Endothelial cell of umbilical vein (primary cell): Measurements from ENCODE around the gene SMARCD3.

Source experiments
- CTCF ChIP-seq, 2 donors: IDR thresholded peaks; 1 replicate in 1 of 2; 2 replicates in 1 of 2; pipeline ENCODE4 v1.5.1; 2011; ENCODE audit warnings: low read length in 2 of 2, mild to moderate bottlenecking in 2 of 2, moderate library complexity in 2 of 2, control low read depth in 1 of 2, inconsistent platforms in 1 of 2, low read depth in 1 of 2; ENCODE audit not compliant: insufficient read depth in 1 of 2; ENCODE audit errors: extremely low read depth in 1 of 2
- EZH2 ChIP-seq: IDR thresholded peaks from 2 replicates; pipeline ENCODE4 v1.6.1; 2012; ENCODE audit warnings: borderline replicate concordance, low read depth, mild to moderate bottlenecking, moderate library complexity, low read length, inconsistent platforms; ENCODE audit not compliant: severe bottlenecking
- GATA2 ChIP-seq: IDR thresholded peaks from 2 replicates; pipeline ENCODE4 v1.7.0; 2011; ENCODE audit warnings: low read depth, mild to moderate bottlenecking, moderate library complexity, mixed read lengths, low read length; ENCODE audit not compliant: insufficient read length, insufficient read depth
- POLR2A ChIP-seq: IDR thresholded peaks from 2 replicates; pipeline ENCODE4 v1.6.1; 2012; ENCODE audit warnings: low read depth, mild to moderate bottlenecking, control low read depth, low read length
- POLR2AphosphoS5 ChIP-seq: IDR thresholded peaks from 2 replicates; pipeline ENCODE4 v1.6.1; 2012; ENCODE audit warnings: low read depth, mild to moderate bottlenecking, control low read depth, low read length, moderate library complexity; ENCODE audit not compliant: insufficient read depth
- TF ChIP-seq, protein P1 (sequence below): IDR thresholded peaks from 2 replicates; pipeline ENCODE4 v1.6.1; 2011; ENCODE audit not compliant: insufficient read depth, insufficient read length

DNA sequence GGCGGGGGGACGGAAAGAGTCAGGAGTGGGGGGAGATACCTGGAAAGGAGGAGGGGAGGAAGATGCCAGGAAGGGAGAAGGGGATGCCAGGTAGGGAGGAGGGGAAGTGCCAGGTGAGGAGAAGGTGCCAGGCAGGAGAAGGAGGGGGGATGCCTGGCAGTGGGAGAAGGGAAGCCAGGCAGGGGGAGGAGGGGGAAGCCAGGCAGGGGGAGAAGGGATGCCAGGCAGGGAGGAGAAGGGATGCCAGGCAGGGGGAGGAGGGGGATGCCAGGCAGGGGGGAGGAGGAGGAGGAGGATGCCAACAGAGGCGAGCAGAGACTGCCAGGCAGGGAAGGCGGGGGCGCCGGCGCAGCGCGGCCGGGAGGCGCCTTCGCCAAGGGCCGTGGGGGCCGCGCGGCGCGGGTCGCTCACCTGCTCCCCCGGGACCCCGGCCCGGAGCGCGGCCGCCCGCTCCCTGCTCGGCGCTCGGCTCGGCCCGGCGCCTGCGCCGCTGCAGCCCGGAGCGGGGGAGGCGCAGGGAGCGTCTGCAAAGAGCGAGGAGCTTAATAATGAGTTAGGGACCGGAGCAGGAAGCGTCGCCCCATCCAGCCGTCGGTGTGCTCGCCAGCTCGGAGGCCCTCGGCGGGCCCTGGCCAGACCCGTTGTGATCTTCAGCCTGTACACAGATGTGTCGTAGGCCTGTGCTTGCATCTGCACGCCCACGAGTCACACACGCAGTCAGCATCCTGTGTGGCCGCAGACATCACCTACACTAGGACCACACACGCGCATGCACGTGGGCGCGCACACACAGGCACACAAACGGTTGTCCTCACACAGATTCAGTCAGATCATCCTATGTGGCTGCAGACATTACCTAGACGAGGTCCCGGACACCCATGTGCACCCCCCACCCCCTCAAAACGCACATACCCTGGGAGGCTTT, 28.4 kb upstream of the SMARCD3 start:
- no peak for TF ChIP-seq CTCF (IDR thresholded peaks at IDR 0.05; ENCODE audit: extremely low read depth in 1 of 2, insufficient read depth in 1 of 2, low read depth in 1 of 2, low read length in 2 of 2)
- TF ChIP-seq POLR2A: no peak
- peak; percentile 48 for TF ChIP-seq EZH2
- TF ChIP-seq POLR2AphosphoS5: no peak
- TF ChIP-seq, protein P1, sequence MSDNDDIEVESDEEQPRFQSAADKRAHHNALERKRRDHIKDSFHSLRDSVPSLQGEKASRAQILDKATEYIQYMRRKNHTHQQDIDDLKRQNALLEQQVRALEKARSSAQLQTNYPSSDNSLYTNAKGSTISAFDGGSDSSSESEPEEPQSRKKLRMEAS: no peak
- TF ChIP-seq GATA2: no peak
